ENCODE results near the gene TOMM70.
"Not testable (repeated sequence)": the region's sequence is repeated elsewhere in the genome, so short reads cannot be mapped to it uniquely, and the experiment has no call there.

Gene TOMM70

GRCh38 chr3:100400780-100401673 lies at the start of gene TOMM70, which contains the start of gene LNP1:
Gene TOMM70 (minus strand): TSS chr3:100401089. CDS start chr3:100400949, 140 bp downstream.
Gene LNP1 (plus strand): TSS chr3:100401539. CDS start chr3:100429730, 28,191 bp downstream.
- no peak for TF ChIP-seq CTCF (IDR thresholded peaks at IDR 0.05; ENCODE audit: control insufficient read depth, insufficient read depth, low read depth, low read length, missing control alignments)
- DNase-seq (ENCODE audit: low read depth): peak; percentile 86
- H3K4me3 ChIP-seq (ENCODE audit: control insufficient read depth, low read depth, low read length): peak within 1 kb of the TSS; percentile 92

DNA sequence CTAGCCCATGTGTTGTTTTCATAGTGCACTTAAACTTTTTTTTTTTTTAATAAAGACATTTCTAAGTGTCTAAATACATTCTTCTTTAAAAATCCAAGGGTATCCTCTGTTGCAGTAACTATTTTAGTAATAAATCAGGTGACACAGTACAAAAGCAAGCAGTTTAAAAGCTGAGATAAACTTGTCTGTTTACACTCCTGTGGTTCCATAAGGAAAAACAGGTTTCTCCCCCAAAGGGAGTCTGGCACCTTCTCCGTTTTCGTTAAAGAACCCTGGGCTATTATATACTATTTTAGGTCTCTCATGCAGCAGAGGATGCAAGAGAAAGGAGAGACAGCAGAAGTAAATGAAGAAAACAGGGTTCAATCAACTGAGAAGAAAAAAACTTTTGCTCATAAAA lies 48.3 kb upstream of the TOMM70 start:
- no peak for TF ChIP-seq CTCF (IDR thresholded peaks at IDR 0.05; ENCODE audit: control insufficient read depth, insufficient read depth, low read depth, low read length, missing control alignments)
- H3K4me3 ChIP-seq (ENCODE audit: control insufficient read depth, low read depth, low read length): no peak overlapping the region
- DNase-seq (ENCODE audit: low read depth): no peak

DNA sequence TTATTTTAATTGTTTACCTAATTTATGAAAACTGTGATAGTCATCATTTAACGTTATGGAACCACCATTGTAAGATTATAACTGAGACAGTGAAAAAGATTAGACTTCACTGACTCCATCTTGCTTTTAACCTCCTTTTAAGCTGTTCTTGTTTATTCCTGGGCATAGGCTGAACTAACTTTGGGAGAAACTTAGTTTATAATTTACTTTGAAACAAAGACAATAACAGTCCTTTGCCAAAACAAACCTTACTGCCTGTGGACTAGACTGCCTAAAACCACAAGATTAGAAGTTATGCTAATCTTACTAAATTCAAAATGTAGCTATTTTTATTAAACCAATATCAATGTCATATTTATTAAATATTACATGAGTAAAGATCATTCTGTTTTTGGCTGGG lies 47.2 kb upstream of the TOMM70 start:
- H3K4me3 ChIP-seq (ENCODE audit: control insufficient read depth, low read depth, low read length): no peak overlapping the region
- DNase-seq (ENCODE audit: low read depth): no peak
- TF ChIP-seq CTCF (IDR thresholded peaks at IDR 0.05; ENCODE audit: control insufficient read depth, insufficient read depth, low read depth, low read length, missing control alignments): no peak

DNA sequence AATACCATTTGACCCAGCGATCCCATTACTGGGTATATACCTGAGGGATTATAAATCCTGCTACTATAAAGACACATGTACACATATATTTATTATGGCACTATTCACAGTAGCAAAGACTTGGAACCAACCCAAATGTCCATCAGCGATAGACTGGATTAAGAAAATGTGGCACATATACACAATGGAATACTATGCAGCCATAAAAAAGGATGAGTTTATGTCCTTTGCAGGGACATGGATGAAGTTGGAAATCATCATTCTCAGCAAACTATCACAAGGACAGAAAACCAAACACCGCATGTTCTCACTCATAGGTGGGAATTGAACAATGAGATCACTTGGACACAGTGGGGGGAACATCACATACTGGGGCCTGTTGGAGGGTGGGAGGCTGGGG lies 46.2 kb upstream of the TOMM70 start:
- not testable (repeated sequence) for H3K4me3 ChIP-seq (ENCODE audit: control insufficient read depth, low read depth, low read length); DNase-seq (ENCODE audit: low read depth)

GRCh38 chr3:100443690-100444089 lies 42.8 kb upstream of the TOMM70 start:
- TF ChIP-seq CTCF (IDR thresholded peaks at IDR 0.05; ENCODE audit: control insufficient read depth, insufficient read depth, low read depth, low read length, missing control alignments): no peak
- H3K4me3 ChIP-seq (ENCODE audit: control insufficient read depth, low read depth, low read length): no peak overlapping the region
- no peak for DNase-seq (ENCODE audit: low read depth)

DNA sequence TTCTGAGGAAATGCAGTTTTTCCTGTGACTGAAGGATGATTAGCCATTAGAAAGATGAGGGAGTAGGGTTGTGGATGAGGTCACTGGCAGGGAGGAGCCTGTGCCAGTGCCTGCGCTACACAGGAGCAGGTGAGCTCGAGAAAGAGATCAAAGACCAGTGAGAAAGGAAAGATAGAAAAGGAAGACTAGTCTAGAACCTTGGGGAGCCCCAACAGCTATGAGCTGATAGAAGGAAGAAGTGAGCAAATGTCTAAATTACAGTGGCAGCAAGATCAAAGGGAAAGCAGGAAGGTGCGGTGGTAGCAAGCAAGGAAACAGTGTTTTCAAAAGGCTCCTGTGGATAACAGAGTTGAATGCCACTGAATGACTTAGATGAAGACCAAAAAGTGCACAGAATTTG lies 40.0 kb upstream of the TOMM70 start:
- TF ChIP-seq CTCF (IDR thresholded peaks at IDR 0.05; ENCODE audit: control insufficient read depth, insufficient read depth, low read depth, low read length, missing control alignments): no peak
- no peak overlapping the region for H3K4me3 ChIP-seq (ENCODE audit: control insufficient read depth, low read depth, low read length)
- DNase-seq (ENCODE audit: low read depth): no peak

DNA sequence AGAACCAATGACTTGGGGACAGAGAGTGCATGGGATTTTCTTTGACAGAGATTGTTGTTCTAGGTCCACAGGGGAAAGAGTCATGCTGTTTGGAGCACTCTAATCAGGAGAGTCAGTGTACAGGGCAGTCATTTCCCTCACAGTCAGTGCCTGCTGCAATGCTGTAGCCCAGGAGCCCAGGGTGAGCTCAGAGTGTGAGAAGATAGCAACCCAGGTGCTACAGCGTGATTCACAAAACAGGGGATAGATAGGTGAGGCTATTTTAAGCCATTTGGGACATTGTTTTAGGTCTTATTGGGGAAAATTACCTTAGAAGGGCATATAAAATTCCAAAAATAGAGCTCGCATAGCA lies 37.7 kb upstream of the TOMM70 start:
- H3K4me3 ChIP-seq (ENCODE audit: control insufficient read depth, low read depth, low read length): no peak overlapping the region
- no peak for TF ChIP-seq CTCF (IDR thresholded peaks at IDR 0.05; ENCODE audit: control insufficient read depth, insufficient read depth, low read depth, low read length, missing control alignments)
- DNase-seq (ENCODE audit: low read depth): no peak
